ENCODE data around the gene SLC25A42. TPM values are rescaled to one million over a fixed set of nuclear protein-coding genes. Genes with fewer than 3 reads are reported as not detected.

SLC25A42 gene
- total RNA-seq, 1 donor from 2014 or later = 27.2 TPM

DNA sequence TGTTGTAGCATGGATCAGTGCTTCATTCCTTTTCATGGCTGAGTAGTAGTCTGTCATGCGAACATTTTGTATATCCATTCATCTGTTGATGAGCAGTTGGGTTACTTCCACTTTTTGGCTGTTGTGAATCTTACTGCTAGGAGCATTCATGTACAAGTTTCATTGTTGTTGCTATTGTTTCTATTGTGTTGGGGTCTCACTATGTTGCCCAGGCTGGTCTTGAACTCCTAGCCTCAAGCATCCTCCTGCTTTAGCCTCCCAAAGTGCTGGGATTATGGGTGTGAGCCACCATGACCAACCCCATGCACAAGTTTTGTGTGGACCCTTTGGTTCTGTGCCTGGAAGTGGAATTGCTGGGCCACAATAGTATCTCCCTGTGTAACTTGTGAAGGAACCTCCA, 15.8 kb downstream of the SLC25A42 start:
- Histone ChIP-seq H3K27ac (replicated peaks) (no peak overlapping the region), H3K4me3 (no peak overlapping the region), H3K9me3 (replicated peaks) (no peaks in the 10 kb centered on the region), H3K4me1 (peaks cover 32% of the 10 kb centered on the region), H3K27me3 (ENCODE audit: low read depth) (no peaks in the 10 kb centered on the region), H3K36me3 (peaks cover 7% of the 10 kb centered on the region)
- DNase-seq = no peak
- TF ChIP-seq CTCF (IDR thresholded peaks at IDR 0.05; ENCODE audit: borderline replicate concordance) = no peak
- intact Hi-C loops (cut with micrococcal nuclease) = no loop called here

GRCh38 chr19:19081642-19082151, 17.9 kb downstream of the SLC25A42 start:
- Histone ChIP-seq H3K36me3 (no peaks in the 10 kb centered on the region), H3K4me3 (no peak overlapping the region), H3K27me3 (ENCODE audit: low read depth) (no peaks in the 10 kb centered on the region), H3K27ac (replicated peaks) (peak overlapping the region; percentile 56), H3K4me1 (peaks cover 32% of the 10 kb centered on the region), H3K9me3 (replicated peaks) (no peaks in the 10 kb centered on the region)
- peak; percentile 66 for DNase-seq
- intact Hi-C loops (cut with micrococcal nuclease) = no loop called here
- no peak for TF ChIP-seq CTCF (IDR thresholded peaks at IDR 0.05; ENCODE audit: borderline replicate concordance)

GRCh38 chr19:19083413-19084178, 19.8 kb downstream of the SLC25A42 start:
- H3K36me3 ChIP-seq = peaks cover 3% of the 10 kb centered on the region
- no peaks in the 10 kb centered on the region for H3K9me3 ChIP-seq (replicated peaks)
- no peaks in the 10 kb centered on the region for H3K27me3 ChIP-seq (ENCODE audit: low read depth)
- peaks cover 32% of the 10 kb centered on the region for H3K4me1 ChIP-seq
- intact Hi-C loops (cut with micrococcal nuclease) = no loop called here
- TF ChIP-seq CTCF (IDR thresholded peaks at IDR 0.05; ENCODE audit: borderline replicate concordance) = no peak
- no peak overlapping the region for H3K4me3 ChIP-seq
- DNase-seq = peak; percentile 70
- peak overlapping the region; percentile 11 for H3K27ac ChIP-seq (replicated peaks)

- TF ChIP-seq CTCF (IDR thresholded peaks at IDR 0.05; ENCODE audit: borderline replicate concordance) = no peak
- H3K4me3 ChIP-seq = no peak overlapping the region
- no peak overlapping the region for H3K27ac ChIP-seq (replicated peaks)
- H3K27me3 ChIP-seq (ENCODE audit: low read depth) = no peaks in the 10 kb centered on the region
- DNase-seq = no peak
- no peaks in the 10 kb centered on the region for H3K9me3 ChIP-seq (replicated peaks)
- H3K36me3 ChIP-seq = peaks cover 3% of the 10 kb centered on the region
- intact Hi-C loops (cut with micrococcal nuclease) = no loop called here
- peaks cover 22% of the 10 kb centered on the region for H3K4me1 ChIP-seq
Measured at GRCh38 chr19:19087676-19088075, 23.9 kb downstream of the SLC25A42 start.

GRCh38 chr19:19094513-19094912, 30.7 kb downstream of the SLC25A42 start:
- H3K27ac ChIP-seq (replicated peaks) = no peak overlapping the region
- H3K4me1 ChIP-seq = peaks cover 4% of the 10 kb centered on the region
- no peak overlapping the region for H3K4me3 ChIP-seq
- H3K36me3 ChIP-seq = peaks cover 21% of the 10 kb centered on the region
- DNase-seq = no peak
- H3K9me3 ChIP-seq (replicated peaks) = no peaks in the 10 kb centered on the region
- H3K27me3 ChIP-seq (ENCODE audit: low read depth) = no peaks in the 10 kb centered on the region
- intact Hi-C loops (cut with micrococcal nuclease) = no loop called here
- no peak for TF ChIP-seq CTCF (IDR thresholded peaks at IDR 0.05; ENCODE audit: borderline replicate concordance)

Data from left ventricle myocardium inferior (tissue), 1 donor.